ENCODE measurements around the gene ZFYVE28. TPM values are rescaled to one million over a fixed set of nuclear protein-coding genes. Genes with fewer than 3 reads are reported as not detected.

ZFYVE28 gene
- total RNA-seq, 1 donor from 2014 or later = 0.44 TPM

- Mint-ChIP-seq H3K4me1 (ENCODE audit: unreplicated experiment) (no peaks in the 10 kb centered on the region), H3K4me3 (ENCODE audit: unreplicated experiment) (no peak overlapping the region), H3K36me3 (ENCODE audit: low read depth, unreplicated experiment) (no peaks in the 10 kb centered on the region), H3K9me3 (ENCODE audit: unreplicated experiment) (no peaks in the 10 kb centered on the region), H3K27me3 (ENCODE audit: unreplicated experiment) (no peaks in the 10 kb centered on the region), H3K27ac (ENCODE audit: unreplicated experiment) (no peak overlapping the region)
- no peak for TF ChIP-seq CTCF (IDR thresholded peaks at IDR 0.05; ENCODE audit: unreplicated experiment)
- no peak for DNase-seq (ENCODE audit: low spot score)
Measured at GRCh38 chr4:2318885-2319284, 99.6 kb downstream of the ZFYVE28 start.

DNA sequence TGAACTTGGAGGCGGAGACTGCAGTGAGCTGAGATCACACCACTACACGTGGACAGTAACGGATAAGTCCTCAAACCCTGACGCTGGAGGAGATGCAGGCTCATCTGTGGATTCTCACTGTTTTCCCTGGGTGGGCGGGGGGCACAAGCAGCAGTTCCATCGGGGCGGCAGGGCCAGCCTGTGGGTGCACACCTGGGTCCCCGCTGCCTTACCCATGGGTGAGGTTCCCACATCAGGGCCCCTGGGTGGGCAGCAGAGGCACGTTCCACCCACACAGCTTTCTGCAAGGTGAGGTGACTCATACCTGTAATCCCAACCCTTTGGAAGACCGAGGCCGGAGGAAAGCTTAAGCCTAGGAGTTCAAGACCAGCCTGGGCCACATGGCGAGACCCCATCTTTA, 100.0 kb downstream of the ZFYVE28 start:
- Mint-ChIP-seq H3K27ac (ENCODE audit: unreplicated experiment) (no peak overlapping the region), H3K4me3 (ENCODE audit: unreplicated experiment) (no peak overlapping the region), H3K27me3 (ENCODE audit: unreplicated experiment) (no peaks in the 10 kb centered on the region), H3K9me3 (ENCODE audit: unreplicated experiment) (no peaks in the 10 kb centered on the region), H3K4me1 (ENCODE audit: unreplicated experiment) (no peaks in the 10 kb centered on the region), H3K36me3 (ENCODE audit: low read depth, unreplicated experiment) (no peaks in the 10 kb centered on the region)
- TF ChIP-seq CTCF (IDR thresholded peaks at IDR 0.05; ENCODE audit: unreplicated experiment) = no peak
- no peak for DNase-seq (ENCODE audit: low spot score)

DNA sequence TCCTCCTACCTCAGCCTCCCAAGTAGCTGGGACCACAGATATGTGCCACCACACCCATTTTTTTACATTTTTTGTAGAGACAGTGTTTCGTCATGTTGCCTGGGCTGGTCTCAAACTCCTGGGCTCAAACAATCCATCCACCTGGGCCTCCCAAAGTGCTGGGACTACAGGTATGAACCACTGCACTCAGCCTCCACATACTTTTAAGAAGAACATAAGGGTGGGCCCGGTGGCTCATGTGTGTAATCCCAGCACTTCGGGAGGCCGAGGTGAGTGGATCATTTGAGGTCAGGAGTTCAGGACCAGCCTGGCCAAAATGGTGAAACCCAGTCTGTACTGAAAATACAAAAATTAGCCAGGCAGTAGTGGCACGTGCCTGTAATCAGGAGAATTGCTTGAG, 105.1 kb downstream of the ZFYVE28 start:
- no peak for DNase-seq (ENCODE audit: low spot score)
- no peak overlapping the region for H3K4me3 Mint-ChIP-seq (ENCODE audit: unreplicated experiment)
- H3K9me3 Mint-ChIP-seq (ENCODE audit: unreplicated experiment) = no peaks in the 10 kb centered on the region
- H3K4me1 Mint-ChIP-seq (ENCODE audit: unreplicated experiment) = no peaks in the 10 kb centered on the region
- H3K27me3 Mint-ChIP-seq (ENCODE audit: unreplicated experiment) = no peaks in the 10 kb centered on the region
- TF ChIP-seq CTCF (IDR thresholded peaks at IDR 0.05; ENCODE audit: unreplicated experiment) = no peak
- H3K27ac Mint-ChIP-seq (ENCODE audit: unreplicated experiment) = no peak overlapping the region
- H3K36me3 Mint-ChIP-seq (ENCODE audit: low read depth, unreplicated experiment) = no peaks in the 10 kb centered on the region

DNA sequence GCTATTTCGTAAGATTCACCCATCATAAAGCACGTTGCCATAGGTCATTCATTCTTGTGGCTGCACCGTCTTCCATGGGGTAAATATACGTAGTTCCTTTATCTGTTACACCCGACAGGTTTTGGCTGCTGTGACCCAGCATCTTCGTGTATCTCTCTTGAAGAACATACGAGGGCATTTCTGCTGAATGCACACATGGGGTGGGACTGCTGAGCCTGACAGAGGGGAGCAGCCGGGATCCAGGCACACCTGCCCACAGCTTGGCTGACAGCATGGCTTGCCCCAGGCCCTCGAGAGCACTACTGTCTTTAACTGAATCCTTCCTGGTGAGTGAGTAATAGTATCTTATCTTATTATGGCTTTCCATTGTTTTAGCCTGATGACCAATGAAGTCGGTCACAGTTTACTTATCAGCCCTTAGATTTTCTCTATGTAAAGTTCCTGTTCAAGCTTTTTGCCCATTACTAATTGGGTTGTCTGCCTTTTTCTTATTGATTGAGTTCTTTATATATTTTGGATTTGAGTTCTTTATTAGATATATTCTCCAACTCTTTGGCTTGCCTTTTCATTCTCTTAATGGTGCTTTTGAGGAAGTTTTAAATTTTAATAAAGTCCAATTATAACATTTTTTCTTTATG, 111.6 kb downstream of the ZFYVE28 start:
- no peak overlapping the region for H3K4me3 Mint-ChIP-seq (ENCODE audit: unreplicated experiment)
- H3K4me1 Mint-ChIP-seq (ENCODE audit: unreplicated experiment) = no peaks in the 10 kb centered on the region
- no peak overlapping the region for H3K27ac Mint-ChIP-seq (ENCODE audit: unreplicated experiment)
- no peak for TF ChIP-seq CTCF (IDR thresholded peaks at IDR 0.05; ENCODE audit: unreplicated experiment)
- peaks cover 1% of the 10 kb centered on the region for H3K27me3 Mint-ChIP-seq (ENCODE audit: unreplicated experiment)
- DNase-seq (ENCODE audit: low spot score) = no peak
- H3K36me3 Mint-ChIP-seq (ENCODE audit: low read depth, unreplicated experiment) = peaks cover 7% of the 10 kb centered on the region
- no peaks in the 10 kb centered on the region for H3K9me3 Mint-ChIP-seq (ENCODE audit: unreplicated experiment)

- H3K36me3 Mint-ChIP-seq (ENCODE audit: low read depth, unreplicated experiment) = peaks cover 7% of the 10 kb centered on the region
- peaks cover 1% of the 10 kb centered on the region for H3K27me3 Mint-ChIP-seq (ENCODE audit: unreplicated experiment)
- H3K4me3 Mint-ChIP-seq (ENCODE audit: unreplicated experiment) = no peak overlapping the region
- H3K4me1 Mint-ChIP-seq (ENCODE audit: unreplicated experiment) = no peaks in the 10 kb centered on the region
- no peak for DNase-seq (ENCODE audit: low spot score)
- TF ChIP-seq CTCF (IDR thresholded peaks at IDR 0.05; ENCODE audit: unreplicated experiment) = no peak
- no peaks in the 10 kb centered on the region for H3K9me3 Mint-ChIP-seq (ENCODE audit: unreplicated experiment)
- no peak overlapping the region for H3K27ac Mint-ChIP-seq (ENCODE audit: unreplicated experiment)
Measured at GRCh38 chr4:2305766-2306501, 112.5 kb downstream of the ZFYVE28 start.

Data from endothelial cell (in vitro differentiated cells).